GM21619 (cell line): ENCODE data around the gene CNR2.
"Not testable (repeated sequence)": the region's sequence is repeated elsewhere in the genome, so short reads cannot be mapped to it uniquely, and the experiment has no call there.

Experiments used
- ATAC-seq: cut with Tn5 transposase; IDR thresholded peaks from one replicate; pipeline ENCODE4 v1.9.1; 2021; ENCODE audit not compliant: unreplicated experiment

CNR2 gene

DNA sequence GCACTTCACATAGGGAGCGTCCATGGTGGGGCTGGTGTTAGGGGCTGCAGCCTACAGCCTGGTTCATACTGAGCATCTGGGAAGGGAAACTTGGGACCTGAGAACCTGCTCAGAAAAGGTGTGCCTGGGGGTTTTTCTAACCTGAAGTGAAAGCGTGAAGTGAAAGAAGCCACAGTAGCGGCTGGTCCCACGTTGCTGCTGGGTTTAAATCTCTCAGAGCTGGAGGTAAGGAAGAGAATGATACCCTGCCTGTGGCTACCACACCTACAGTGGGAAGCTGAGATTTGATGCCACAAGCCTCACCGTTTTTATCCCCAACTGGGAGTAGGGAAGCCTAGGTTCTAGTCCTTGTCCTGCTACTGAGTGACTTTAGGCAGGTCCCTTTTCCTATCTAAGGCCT is 24.1 kb downstream of the CNR2 start:
- no peak for ATAC-seq

DNA sequence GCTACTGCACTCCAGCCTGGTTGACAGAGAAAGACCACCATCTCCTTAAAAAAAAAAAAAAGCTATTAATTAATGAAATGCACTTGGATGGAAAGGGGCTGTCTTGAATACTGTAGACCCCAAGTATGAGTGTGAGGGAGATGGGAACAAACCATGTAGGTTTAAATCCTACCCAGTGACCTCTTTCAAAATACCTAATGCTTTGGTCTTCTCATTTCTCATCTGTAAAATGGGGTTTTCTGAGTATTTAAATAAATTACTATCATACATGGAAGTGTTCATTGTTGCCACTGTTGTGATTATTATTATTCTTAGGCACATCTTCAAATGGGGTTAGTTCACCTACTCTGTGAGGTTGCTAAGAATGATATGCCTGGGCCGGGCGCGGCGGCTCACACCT is 27.9 kb downstream of the CNR2 start:
- ATAC-seq = no peak

DNA sequence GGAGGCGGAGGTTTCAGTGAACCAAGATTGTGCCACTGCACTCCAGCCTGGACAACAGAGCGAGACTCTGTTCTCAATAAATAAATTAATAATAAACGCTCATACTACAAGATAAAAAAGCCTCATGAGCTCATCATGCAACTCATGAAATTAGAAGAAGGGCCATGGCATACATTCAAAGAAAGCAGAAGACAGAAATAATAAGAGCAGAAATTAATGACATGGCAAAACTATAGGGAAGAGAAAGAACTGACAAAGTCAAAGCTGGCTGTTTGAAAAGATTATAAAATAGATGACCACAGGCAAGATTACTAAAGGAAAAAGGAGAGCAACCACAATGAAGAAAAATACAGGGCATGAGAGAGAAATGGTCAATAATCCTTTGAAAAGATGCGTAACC is 30.4 kb downstream of the CNR2 start:
- no peak for ATAC-seq

DNA sequence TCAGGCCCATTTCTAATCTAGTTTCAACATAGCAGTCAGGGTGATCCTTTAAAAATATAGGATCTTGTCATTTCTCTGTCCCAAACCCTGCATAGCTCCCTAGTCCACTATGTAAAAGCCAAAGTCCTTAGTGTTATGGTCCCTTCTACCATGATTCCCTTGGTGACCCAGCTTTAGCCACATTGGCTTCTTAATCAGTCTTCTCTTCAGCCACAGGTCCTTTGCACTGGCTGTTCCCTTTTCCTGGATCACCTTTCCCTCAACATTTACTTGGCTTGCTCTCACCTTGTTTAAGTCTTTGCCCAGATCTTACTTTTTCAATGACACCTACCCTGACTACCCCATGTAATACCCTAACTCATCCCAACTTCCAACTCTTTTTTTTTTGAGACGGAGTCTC is 33.4 kb downstream of the CNR2 start:
- ATAC-seq = no peak

DNA sequence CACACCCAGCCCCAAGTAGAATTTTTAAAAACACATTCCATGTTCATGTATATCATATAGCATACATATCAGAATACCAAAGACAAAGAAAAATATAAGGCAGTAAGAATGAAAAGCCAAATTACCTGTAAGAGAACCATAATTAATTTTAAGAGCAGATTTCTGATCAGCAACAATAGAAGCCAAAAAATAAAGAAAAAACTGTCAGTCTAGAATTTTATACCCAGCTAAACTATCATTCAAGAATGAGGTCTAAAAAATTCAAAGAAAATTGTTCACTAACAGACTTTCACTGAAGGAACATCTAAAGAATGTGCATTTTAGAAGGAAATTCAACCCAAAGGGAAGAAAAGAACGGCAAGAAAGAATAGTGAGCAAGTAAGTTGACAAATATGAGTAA is 34.5 kb downstream of the CNR2 start:
- ATAC-seq = no peak

DNA sequence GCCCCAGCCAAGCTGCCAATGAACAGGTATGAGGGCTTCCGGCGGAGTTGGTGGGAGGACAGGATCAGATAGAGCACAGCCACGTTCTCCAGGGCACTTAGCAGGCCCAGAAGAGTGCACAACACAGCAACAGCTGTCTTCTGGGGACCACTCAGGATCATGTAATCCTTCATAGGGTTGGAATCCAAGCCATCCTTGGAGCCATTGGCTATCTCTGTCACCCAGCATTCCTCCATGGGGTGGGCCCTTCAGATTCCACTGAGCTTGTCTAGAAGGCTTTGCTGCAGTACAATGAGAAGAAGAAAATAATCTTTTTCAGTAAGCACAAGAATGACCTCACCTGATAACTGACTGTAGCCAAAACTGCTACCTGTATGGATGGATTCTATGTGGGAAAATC is 37.8 kb downstream of the CNR2 start:
- ATAC-seq = no peak

DNA sequence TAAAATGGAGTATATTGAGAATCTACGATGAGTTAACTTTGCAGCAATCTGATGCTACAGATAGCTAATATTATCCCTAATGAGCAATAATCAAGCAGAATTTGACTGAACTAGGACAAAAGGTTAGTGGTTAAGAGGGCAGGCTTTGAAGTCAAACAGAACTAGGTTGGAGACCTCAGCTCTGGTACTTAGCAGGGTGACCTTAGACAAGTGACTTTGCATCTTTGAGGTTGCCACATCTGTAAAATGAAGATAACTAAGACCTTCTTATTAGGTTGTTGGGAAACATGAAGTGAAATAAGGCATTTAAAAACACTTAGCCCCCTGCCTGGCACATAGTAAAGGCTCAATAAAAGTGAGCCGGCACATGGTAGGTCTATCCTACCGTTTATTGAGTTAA is 40.7 kb downstream of the CNR2 start:
- no peak for ATAC-seq

DNA sequence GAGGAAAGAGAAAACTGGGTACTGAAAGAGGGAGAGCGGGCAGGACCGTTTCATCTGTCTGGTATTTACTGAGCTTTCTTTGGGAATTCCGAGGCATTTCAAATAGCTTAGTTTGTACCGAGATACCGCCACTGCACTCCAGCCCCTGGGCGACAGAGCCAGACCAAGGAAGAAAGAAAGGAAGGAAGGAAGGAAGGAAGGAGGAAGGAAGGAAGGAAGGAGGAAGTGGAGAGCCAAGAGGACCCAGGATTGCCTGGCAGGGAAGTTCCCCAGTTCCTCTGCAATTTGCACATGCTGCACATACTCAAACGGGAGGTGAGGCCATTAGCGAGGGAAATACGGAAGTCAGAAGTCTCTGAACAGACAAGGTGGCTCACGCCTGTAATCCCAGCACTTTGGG is 44.1 kb downstream of the CNR2 start:
- no peak for ATAC-seq

DNA sequence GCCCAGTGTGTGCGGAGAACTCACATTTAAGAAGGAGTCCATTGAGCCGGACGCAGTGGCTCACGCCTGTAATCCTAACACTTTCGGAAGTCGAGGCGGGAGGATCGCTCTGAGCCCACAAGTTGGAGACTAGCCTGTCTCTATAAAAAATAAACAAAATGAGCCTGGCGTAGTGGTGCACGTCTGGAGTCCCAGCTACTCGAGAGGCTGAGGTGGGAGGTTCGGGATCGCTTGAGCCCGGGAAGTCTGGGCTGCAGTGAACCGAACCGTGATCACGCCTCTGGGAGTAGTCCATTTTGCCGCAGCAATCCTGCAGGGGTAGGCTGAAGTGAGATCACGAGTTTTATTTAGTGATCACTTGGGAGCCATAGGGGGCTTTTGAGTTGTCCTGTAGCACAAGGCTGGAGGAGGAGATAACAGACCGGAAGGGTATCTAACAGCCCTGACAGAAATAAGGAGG is 44.6 kb downstream of the CNR2 start:
- peak; percentile 7 for ATAC-seq

DNA sequence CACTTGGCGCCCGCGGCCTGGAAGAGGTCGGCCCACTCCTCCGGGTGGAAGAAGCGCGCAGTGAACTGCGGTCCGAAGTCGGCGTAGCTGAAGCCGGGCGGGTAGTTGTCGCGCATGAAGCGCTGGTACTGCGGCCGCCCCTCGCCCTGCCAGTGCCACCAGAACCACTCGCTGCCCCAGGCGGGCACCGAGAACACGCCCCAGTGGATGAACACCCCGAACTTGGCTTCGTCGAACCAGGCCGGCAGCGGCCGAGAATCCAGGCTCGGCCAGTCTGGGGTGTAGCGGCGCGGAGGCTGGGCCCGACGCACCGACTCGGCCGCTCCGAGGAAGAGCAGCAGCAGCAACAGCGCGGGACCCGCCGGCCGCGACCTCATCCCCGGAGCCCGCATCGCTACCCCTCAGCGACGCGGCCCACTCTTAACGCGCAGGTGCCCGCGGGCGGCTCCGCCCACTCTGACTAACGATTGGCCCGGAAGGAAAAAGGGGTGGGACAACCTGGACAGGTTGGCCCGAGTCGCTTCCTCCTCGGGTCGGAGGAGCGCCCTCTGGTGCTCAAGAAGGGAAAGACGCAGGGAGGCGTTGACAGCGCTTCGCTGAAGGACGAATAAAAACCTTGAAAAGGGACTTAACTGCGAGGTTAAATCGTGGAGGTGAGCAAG is 45.1 kb downstream of the CNR2 start, which contains the start of gene FUCA1:
Gene FUCA1 (minus strand): TSS at position 396 of the 662 bp plus-strand sequence. CDS start 4 bp downstream, at position 392.
- peak; percentile 94 for ATAC-seq

DNA sequence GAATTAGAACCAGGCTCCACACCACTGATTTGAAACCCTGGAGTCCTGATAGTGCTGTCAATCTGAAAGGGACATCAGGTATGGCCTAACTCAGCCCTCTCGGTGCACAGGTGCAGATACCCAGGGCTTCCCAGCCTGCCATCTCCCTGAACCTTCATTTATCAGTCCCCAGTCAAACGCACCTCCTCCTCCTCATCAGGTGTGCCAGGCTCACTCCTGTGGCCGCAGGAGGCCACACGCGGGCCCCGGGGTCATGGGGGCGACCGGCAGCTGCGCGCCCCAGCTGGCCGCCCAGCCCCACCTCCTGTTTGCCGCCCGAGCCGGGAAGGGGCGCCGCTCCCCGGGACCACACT is 45.6 kb downstream of the CNR2 start:
- no peak for ATAC-seq

DNA sequence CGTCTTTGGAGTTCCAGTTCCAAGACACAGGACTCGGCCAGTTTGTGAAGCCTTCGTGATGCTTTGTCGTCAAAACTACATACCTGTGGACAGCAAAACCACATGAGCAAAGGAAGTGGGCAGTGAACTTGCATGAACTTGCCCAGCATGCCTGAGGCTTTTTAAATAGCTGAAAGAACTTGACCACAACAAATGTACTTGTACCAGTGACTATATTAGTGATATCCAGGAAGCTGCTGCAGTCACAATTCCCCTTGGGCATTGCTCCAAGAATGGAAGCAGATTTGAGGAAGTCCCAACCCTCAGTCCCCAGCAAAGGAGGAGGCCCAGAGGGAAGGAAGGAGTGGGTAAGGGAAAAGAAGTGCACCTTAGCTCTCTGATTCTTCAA is 47.6 kb downstream of the CNR2 start:
- no peak for ATAC-seq

DNA sequence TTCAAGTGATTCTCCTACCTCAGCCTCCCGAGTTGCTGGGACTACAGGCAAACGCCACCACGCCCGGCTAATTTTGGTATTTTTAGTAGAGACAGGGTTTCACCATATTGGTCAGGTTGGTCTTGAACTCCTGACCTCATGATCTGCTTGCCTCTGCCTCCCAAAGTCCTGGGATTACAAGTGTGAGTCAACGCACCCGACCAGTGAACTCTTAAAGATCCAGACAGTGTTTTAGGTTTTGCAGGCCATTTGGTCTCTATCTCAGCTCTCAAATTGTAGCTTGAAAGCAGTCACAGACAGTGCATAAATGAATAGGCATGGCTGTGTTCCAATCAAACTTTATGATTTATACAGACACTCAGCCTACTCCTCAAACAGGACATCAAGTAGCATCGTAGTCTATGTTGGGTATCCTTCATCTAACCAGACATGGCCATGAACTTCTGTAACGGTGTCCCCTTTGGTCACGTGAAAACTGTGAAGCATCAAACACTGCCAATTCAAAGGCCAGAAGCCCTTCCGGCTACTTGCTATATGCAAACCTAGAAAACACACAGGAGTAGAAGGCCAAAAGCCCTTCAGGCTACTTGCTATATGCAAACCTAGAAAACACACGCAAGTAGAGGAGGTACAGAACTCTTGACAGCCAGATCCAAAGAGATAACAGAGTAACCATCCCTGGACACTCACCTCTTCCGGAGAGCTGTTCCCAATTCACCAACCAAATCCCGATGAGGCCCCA is 48.2 kb downstream of the CNR2 start:
- ATAC-seq = no peak

DNA sequence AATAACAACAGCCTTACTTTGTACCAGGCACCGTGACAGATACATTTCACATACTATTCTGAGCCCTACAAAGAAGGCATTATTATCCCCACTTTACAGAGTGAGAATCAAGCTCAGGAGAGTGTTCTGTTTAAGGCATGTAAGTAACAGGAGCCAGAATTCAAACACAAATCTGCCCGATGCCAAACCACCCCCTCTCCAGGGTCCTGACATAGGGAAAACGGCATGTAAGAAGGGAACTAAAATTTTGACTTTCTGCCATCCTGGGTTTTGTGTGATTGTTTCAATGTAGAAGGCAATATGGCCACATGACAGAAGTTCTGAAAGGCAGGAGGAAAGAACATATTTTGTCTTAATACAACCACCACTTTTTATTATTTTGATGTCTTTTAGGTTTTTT is 50.5 kb downstream of the CNR2 start:
- ATAC-seq = no peak

DNA sequence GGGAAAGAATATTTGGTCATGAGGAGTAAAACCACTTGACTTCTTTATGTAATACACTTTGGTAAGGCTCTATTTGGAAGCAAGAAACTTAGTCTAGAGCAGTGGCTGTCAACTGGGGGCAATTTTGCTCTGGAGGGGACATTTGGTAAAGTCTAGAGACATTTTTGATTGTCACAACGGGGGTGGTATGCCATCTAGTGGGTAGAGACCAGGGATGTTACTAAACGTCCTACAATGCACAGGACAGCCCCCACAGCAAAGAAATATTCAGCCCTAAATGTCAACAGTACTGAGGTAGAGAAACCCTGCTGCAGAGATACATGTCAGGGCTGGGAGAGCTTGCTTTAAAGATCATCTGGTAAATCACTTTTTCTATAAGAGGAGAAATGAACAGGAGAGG is 58.6 kb downstream of the CNR2 start:
- no peak for ATAC-seq

DNA sequence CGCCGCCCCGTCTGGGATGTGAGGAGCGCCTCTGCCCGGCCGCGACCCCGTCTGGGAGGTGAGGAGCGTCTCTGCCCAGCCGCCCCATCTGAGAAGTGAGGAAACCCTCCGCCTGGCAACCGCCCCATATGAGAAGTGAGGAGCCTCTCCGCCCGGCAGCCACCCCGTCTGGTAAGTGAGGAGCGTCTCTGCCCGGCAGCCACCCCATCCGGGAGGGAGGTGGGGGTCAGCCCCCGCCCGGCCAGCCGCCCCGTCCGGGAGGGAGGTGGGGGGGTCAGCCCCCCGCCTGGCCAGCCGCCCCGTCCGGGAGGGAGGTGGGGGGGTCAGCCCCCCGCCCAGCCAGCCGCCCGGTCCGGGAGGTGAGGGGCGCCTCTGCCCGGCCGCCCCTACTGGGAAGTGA is 60.0 kb downstream of the CNR2 start:
- not testable (repeated sequence) for ATAC-seq

DNA sequence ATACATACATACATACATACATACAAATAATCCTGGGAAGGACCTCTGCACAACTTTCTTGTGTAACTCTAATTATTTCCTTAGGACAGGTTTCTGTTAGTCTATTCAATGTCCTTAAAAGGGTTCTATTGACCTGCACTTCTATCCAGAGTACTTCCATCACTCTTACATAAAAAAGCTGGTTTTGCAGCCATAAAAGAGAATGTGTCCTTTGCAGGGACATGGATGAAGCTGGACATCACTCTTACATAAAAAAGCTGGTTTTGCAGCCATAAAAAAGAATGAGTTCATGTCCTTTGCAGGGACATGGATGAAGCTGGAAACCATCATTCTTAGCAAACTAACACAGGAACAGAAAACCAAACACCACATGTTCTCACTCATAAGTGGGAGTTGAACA is 61.8 kb downstream of the CNR2 start:
- ATAC-seq = not testable (repeated sequence)

DNA sequence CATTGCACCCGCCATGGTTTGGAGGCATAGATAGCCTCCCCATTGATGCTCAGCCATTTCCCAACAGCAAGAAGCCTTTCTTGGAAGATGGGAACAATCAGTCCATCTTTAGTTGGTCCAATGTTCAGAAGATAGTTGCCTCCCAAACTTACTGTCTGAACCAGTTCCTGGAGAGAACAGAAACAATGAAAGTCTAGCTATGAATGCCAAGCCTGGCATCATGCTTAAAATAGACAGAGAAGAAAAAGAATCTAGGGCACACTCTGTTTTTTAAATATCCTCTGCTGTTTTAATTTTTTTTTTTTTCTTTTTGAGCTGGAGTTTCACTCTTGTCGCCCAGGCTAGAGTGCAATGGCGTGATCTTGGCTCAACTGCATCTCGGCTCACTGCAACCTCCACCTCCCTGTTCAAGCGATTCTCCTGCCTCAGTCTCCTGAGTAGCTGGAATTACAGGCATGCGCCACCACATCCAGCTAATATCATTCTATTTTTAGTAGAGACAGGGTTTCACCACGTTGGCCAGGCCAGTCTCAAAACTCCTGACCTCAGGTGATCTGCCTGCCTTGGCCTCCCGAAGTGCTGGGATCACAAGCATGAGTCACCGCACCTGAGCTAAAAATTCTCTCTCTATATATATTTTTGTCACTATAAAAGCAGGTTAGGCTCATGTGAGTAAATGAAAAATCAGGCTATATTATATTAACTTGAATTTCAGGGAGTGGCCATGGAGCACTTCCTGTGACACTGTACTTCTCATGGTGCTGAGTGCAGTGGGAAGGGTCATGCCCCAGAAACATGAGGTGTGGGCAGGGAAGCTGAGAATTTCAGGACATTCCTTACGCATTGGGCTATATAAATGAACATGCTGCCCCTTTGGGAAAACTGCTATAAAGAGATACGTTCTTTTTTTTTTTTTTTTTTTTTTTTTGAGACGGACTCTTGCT is 64.2 kb downstream of the CNR2 start:
- ATAC-seq = no peak

DNA sequence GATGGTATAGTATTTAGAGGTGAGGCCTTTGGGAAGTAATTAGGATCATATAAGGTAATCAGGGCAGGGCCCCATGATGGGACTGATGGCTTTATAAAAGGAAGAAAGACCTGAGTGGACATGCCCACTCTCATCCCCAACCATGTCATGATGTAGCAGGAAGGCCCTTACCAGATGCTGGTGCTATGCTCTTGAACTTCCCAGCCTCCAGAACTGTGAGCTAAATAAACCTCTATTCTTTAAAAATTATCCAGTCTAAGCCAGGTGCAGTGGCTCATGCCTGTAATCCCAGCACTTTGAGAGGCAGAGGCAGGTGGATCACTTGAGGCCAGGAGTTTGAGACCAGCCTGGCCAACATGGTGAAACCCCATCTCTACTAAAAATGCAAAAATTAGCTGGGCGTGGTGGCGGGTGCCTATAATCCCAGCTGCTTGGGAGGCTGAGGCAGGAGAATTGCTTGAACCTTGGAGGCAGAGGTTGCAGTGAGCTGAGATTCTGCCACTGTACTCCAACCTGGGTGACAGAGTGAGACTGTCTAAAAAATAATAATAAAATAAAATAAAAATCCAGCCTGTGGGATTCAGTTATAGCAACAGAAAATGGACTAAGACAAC is 65.6 kb downstream of the CNR2 start:
- ATAC-seq = not testable (repeated sequence)

DNA sequence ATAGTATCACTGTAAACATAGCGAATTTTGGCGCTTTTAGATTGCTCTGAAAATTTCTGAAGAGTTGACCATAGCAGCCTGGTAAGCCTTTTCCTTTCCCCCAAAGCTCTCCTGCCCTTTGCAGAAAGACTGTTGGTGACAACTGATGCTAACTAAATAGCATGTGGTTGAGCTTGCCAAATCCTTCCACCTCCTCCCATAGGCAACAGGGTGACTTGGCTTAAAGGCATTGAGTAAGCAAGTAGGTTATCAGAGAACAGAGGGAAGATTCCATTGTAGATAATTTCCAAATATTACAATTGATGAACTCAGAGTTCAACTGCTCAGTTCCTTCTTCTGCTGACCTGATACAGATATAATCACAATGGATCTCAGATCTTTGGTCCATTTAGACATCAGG is 68.0 kb downstream of the CNR2 start:
- ATAC-seq = no peak

DNA sequence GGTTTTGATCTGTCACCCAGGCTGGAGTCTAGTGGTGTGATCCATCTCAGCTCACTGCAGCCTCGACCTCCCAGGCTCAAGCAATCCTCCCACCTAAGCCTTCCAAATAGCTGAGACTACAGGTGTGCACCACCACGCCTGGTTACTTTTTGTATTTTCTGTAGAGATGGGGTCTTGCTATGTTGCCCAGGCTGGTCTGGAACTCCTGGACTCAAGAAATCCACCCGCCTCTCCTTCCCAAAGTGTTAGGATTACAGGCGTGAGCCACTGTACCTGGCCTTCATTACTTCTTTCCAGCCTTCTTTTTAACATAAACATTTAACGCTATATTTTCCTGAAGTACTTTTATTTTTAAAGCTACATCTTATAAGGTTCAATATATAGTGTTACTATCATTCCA is 69.5 kb downstream of the CNR2 start:
- no peak for ATAC-seq
